Measurements from ENCODE around the gene CYTH3. TPM values are rescaled to one million over a fixed set of nuclear protein-coding genes. Genes with fewer than 3 reads are reported as not detected.

CYTH3 gene
- total and polyA plus RNA-seq, 2 of the 4 experiments (the other 2 are of a cell fraction) = 14.2 to 34.8 TPM

DNA sequence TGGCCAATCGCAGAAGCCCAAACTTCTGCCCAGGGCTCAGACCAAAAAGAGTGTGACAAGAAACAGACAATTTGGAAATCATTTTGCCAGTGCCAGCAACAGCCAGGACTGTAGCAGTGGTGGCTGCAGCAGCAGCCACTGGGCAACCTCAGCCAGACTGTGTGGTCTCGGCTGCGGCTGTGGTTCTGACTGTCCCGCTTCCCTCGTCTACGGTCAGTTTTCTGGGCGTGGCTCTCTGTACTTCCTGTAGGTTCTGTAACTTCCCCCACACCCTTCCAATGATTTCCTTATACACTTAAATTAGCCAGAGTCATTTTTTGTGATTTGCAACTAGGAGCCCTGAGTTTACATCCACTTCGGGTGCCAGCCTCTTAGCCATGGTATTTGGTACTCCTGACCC is 39.9 kb downstream of the CYTH3 start:
- Histone ChIP-seq H4K8ac (ENCODE audit: low read depth in 2 of 2, low read length in 2 of 2) (no peak overlapping the region), H3K9me3 (ENCODE audit: control insufficient read depth, insufficient read depth, low read length) (no peaks in the 10 kb centered on the region), H2AFZ (replicated peaks; ENCODE audit: low read length, poor library complexity) (no peak overlapping the region), H3K27ac (ENCODE audit: insufficient read depth, low read length) (no peak overlapping the region), H3K4me3 (ENCODE audit: insufficient read depth, low read depth, low read length) (no peak overlapping the region), H3K9me1 (ENCODE audit: insufficient read depth, low read length) (peaks cover 12% of the 10 kb centered on the region), H2AK5ac (ENCODE audit: low read depth, low read length) (no peak overlapping the region), H4K91ac (ENCODE audit: insufficient read depth, low read depth, low read length) (no peak overlapping the region), H4K5ac (ENCODE audit: low read depth, low read length) (no peak overlapping the region), H3K4me1 (ENCODE audit: control insufficient read depth, insufficient read depth, low read length) (peaks cover 19% of the 10 kb centered on the region), H3K18ac (ENCODE audit: low read depth, low read length) (no peak overlapping the region), H3K9ac (ENCODE audit: low read depth, low read length) (no peak overlapping the region), H3K14ac (replicated peaks; ENCODE audit: low read depth, low read length) (no peak overlapping the region), H3K27me3 (ENCODE audit: control insufficient read depth, insufficient read depth, low read length) (no peaks in the 10 kb centered on the region), H2AK9ac (replicated peaks; ENCODE audit: low read depth, low read length, poor library complexity) (no peak overlapping the region), H3K23ac (ENCODE audit: low read depth, low read length) (no peak overlapping the region), H2BK120ac (ENCODE audit: low read depth, low read length) (no peak overlapping the region), H3K79me1 (ENCODE audit: low read depth in 1 of 2, low read length in 2 of 2) (peaks cover 29 to 87% of the 10 kb centered on the region in 2 experiments), H3K4ac (ENCODE audit: low read depth, low read length) (no peak overlapping the region), H3K36me3 (ENCODE audit: control insufficient read depth, insufficient read depth, low read length) (no peaks in the 10 kb centered on the region), H3K56ac (ENCODE audit: extremely low read depth, insufficient read depth, low read length) (no peak overlapping the region), H4K20me1 (ENCODE audit: insufficient read depth, low read length) (peaks cover 19% of the 10 kb centered on the region; the same call in 1 of the 2 replicates), H2BK5ac (ENCODE audit: low read depth, low read length, poor library complexity, severe bottlenecking) (no peak overlapping the region), H2BK15ac (ENCODE audit: low read depth, low read length) (no peak overlapping the region), H2BK20ac (ENCODE audit: low read depth, low read length) (no peak overlapping the region), H3K4me2 (ENCODE audit: low read depth, low read length) (no peak overlapping the region)
- ATAC-seq (ENCODE audit: low read depth) (no peak), DNase-seq (no peak)
- BruUV-seq (replicated peaks) = no TSS peak
- TF ChIP-seq SMC3 (IDR thresholded peaks at IDR 0.05; ENCODE audit: low read depth, low read length) (no peak), NFE2L2 (IDR thresholded peaks at IDR 0.05; ENCODE audit: low read depth, low read length) (no peak), POLR2A (IDR thresholded peaks at IDR 0.05; ENCODE audit: low read depth, low read length) (no peak), RAD21 (IDR thresholded peaks at IDR 0.05; ENCODE audit: low read length) (no peak), FOS (IDR thresholded peaks at IDR 0.05; ENCODE audit: low read depth, low read length) (no peak), MAZ (IDR thresholded peaks at IDR 0.05; ENCODE audit: borderline replicate concordance, low read depth, low read length) (no peak), CHD1 (IDR thresholded peaks at IDR 0.05; ENCODE audit: low read depth, low read length) (no peak), MXI1 (IDR thresholded peaks at IDR 0.05; ENCODE audit: borderline replicate concordance, low read depth, low read length) (no peak), MAFK (IDR thresholded peaks at IDR 0.05; ENCODE audit: low read depth, low read length) (no peak), RFX5 (IDR thresholded peaks at IDR 0.05; ENCODE audit: low read depth, low read length) (no peak), RCOR1 (IDR thresholded peaks at IDR 0.05; ENCODE audit: insufficient replicate concordance, low read length) (no peak), CEBPB (IDR thresholded peaks at IDR 0.05; ENCODE audit: low read depth, low read length) (no peak), BHLHE40 (IDR thresholded peaks at IDR 0.05; ENCODE audit: low read depth, low read length) (no peak)
- TF ChIP-seq, protein P1, sequence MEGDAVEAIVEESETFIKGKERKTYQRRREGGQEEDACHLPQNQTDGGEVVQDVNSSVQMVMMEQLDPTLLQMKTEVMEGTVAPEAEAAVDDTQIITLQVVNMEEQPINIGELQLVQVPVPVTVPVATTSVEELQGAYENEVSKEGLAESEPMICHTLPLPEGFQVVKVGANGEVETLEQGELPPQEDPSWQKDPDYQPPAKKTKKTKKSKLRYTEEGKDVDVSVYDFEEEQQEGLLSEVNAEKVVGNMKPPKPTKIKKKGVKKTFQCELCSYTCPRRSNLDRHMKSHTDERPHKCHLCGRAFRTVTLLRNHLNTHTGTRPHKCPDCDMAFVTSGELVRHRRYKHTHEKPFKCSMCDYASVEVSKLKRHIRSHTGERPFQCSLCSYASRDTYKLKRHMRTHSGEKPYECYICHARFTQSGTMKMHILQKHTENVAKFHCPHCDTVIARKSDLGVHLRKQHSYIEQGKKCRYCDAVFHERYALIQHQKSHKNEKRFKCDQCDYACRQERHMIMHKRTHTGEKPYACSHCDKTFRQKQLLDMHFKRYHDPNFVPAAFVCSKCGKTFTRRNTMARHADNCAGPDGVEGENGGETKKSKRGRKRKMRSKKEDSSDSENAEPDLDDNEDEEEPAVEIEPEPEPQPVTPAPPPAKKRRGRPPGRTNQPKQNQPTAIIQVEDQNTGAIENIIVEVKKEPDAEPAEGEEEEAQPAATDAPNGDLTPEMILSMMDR (conservative IDR thresholded peaks at IDR 0.05; ENCODE audit: low read depth, low read length) = no peak
- TF ChIP-seq, protein P2, sequence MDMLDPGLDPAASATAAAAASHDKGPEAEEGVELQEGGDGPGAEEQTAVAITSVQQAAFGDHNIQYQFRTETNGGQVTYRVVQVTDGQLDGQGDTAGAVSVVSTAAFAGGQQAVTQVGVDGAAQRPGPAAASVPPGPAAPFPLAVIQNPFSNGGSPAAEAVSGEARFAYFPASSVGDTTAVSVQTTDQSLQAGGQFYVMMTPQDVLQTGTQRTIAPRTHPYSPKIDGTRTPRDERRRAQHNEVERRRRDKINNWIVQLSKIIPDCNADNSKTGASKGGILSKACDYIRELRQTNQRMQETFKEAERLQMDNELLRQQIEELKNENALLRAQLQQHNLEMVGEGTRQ (IDR thresholded peaks at IDR 0.05; ENCODE audit: low read depth, low read length) = no peak
- TF ChIP-seq, protein P3, sequence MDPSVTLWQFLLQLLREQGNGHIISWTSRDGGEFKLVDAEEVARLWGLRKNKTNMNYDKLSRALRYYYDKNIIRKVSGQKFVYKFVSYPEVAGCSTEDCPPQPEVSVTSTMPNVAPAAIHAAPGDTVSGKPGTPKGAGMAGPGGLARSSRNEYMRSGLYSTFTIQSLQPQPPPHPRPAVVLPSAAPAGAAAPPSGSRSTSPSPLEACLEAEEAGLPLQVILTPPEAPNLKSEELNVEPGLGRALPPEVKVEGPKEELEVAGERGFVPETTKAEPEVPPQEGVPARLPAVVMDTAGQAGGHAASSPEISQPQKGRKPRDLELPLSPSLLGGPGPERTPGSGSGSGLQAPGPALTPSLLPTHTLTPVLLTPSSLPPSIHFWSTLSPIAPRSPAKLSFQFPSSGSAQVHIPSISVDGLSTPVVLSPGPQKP (IDR thresholded peaks at IDR 0.05; ENCODE audit: borderline replicate concordance, low read depth, low read length) = no peak
- ChIA-PET CTCF (no interaction called here), POLR2A (ENCODE audit: unreplicated experiment) (no interaction called here)
- intact Hi-C loops (cut with micrococcal nuclease) = no loop called here
- in situ Hi-C loops (cut with MboI; ENCODE audit: low sequenced_read_pairs) = no loop called here
- 95% methylated on average over 7 of the region's 8 CpGs; no CpG with 5 or more reads in 1 of the 2 experiments for WGBS, 2 experiments (ENCODE audit: extremely low coverage in 2 of 2, insufficient read length in 1 of 2)
- dilution Hi-C loops (cut with HindIII; ENCODE audit: low sequenced_read_pairs, unreplicated experiment) = no loop called here
